Upper lobe of right lung (tissue), 1 donor: ENCODE results near the gene SUMO1. TPM values are rescaled to one million over a fixed set of nuclear protein-coding genes. Genes with fewer than 3 reads are reported as not detected.

Experiments used
- ATAC-seq: fragments of 200-7000 bp; cut with Tn5 transposase; one replicate; pipeline ENCODE4 v1.9.1; 2020; ENCODE audit warnings: mild to moderate bottlenecking, moderate library complexity
- DNase-seq: peaks from one replicate; pipeline ENCODE4 v3.0.0-alpha.2; 2020
- H3K27ac ChIP-seq: fragments of 200-600 bp; one replicate; pipeline ENCODE4 v1.8.0; 2022
- H3K27me3 ChIP-seq: fragments of 200-600 bp; one replicate; pipeline ENCODE4 v1.8.0; 2022; ENCODE audit warnings: mild to moderate bottlenecking
- H3K36me3 ChIP-seq: fragments of 200-600 bp; one replicate; pipeline ENCODE4 v1.8.0; 2022
- H3K4me1 ChIP-seq: fragments of 200-600 bp; one replicate; pipeline ENCODE4 v1.8.0; 2022
- H3K4me3 ChIP-seq: fragments of 200-600 bp; one replicate; pipeline ENCODE4 v1.8.0; 2022; ENCODE audit warnings: mild to moderate bottlenecking
- H3K9me3 ChIP-seq: fragments of 200-600 bp; one replicate; pipeline ENCODE4 v1.8.0; 2022
- CTCF ChIP-seq: fragments of 200-600 bp; IDR thresholded peaks from one replicate; pipeline ENCODE4 v1.8.0; 2022; ENCODE audit warnings: antibody characterized with exemption
- intact Hi-C: fragments of 100-400 bp; cut with DNase I; formaldehyde crosslinking; loops from one replicate; pipeline ENCODE4 v1.11.0; 2022
- total RNA-seq: library from RNA; stranded (reverse); fragmentation: NEBNext Ultra II Directional; extraction: Animal tissue kit (Norgen Biotek cat#: 25700); gene quantifications from one replicate; pipeline ENCODE4 v1.2.1, GENCODE V29; 2021
- donor health status: DM: no; HTN: yes; CAD: no; lungs with severe emphysema.

Gene SUMO1
- total RNA-seq, 1 donor from 2014 or later, result 75.6 TPM

DNA sequence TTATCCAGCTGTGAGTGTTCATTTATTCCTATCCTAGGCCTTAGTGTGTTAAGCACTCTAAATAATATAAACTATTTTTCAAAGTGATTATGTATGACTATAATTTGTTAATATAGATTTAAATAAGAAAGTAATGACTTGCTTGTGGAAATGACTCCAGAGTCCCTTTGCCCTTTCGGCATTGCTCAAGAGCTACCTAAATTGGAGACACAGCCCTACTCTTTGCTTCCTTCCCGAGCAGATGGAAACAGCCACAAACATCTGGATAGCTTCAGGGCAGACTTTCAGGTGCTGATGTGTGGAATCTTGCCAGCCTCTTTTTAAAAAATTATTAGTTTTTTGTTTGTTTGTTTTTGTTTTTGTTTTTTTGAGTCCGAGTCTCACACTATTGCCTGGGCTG, 44.0 kb downstream of the SUMO1 start:
- H3K9me3 ChIP-seq, result no peaks in the 10 kb centered on the region
- no peak overlapping the region for H3K4me3 ChIP-seq
- ATAC-seq (no peak), DNase-seq (no peak)
- H3K36me3 ChIP-seq, result no peaks in the 10 kb centered on the region
- no peak for TF ChIP-seq CTCF
- H3K27me3 ChIP-seq, result no peaks in the 10 kb centered on the region
- H3K27ac ChIP-seq, result no peak overlapping the region
- no peaks in the 10 kb centered on the region for H3K4me1 ChIP-seq
- intact Hi-C loops, result no loop called here

DNA sequence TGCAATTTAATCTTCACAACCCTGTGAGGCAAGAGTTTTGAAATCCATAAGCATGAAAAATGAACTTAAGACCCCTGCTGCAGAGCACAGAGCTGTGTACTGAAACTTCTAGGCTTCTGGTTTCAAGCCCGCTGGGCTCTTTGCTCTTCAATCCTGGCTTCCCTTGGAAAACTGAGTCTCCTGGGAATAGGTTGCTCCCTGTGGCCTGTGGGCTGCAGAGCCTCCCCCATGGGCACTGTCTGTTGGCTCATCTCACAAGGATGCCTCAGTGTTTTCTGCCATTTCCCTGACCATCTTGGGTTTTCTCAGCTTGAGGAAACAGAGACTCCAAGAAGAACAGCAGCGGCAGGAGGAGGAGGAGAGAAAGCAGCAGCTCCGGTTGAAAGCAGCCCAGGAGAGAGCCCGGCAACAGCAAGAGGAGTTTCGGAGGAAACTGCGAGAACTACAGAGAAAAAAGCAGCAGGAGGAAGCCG, 44.5 kb downstream of the SUMO1 start:
- Histone ChIP-seq H3K27me3 (no peaks in the 10 kb centered on the region), H3K4me3 (no peak overlapping the region)
- no peak for TF ChIP-seq CTCF

GRCh38 chr2:202193305-202193704, 45.1 kb downstream of the SUMO1 start:
- Histone ChIP-seq H3K4me3 (no peak overlapping the region), H3K9me3 (no peaks in the 10 kb centered on the region), H3K27me3 (no peaks in the 10 kb centered on the region), H3K36me3 (no peaks in the 10 kb centered on the region), H3K4me1 (no peaks in the 10 kb centered on the region), H3K27ac (no peak overlapping the region)
- DNase-seq (no peak), ATAC-seq (no peak)
- intact Hi-C loops, result no loop called here
- TF ChIP-seq CTCF, result no peak

More for the DNA sequence above, 44.5 kb downstream of the SUMO1 start:
- no peaks in the 10 kb centered on the region for H3K9me3 ChIP-seq
- DNase-seq, result no peak
- intact Hi-C loops, result no loop called here
- H3K36me3 ChIP-seq, result no peaks in the 10 kb centered on the region
- H3K4me1 ChIP-seq, result no peaks in the 10 kb centered on the region
- ATAC-seq, result no peak
- no peak overlapping the region for H3K27ac ChIP-seq

- no peaks in the 10 kb centered on the region for H3K36me3 ChIP-seq
- intact Hi-C loops, result no loop called here
- no peaks in the 10 kb centered on the region for H3K27me3 ChIP-seq
- no peaks in the 10 kb centered on the region for H3K9me3 ChIP-seq
- no peaks in the 10 kb centered on the region for H3K4me1 ChIP-seq
- no peak for TF ChIP-seq CTCF
- H3K4me3 ChIP-seq, result no peak overlapping the region
- no peak for ATAC-seq
- no peak overlapping the region for H3K27ac ChIP-seq
- DNase-seq, result no peak
Measured at GRCh38 chr2:202187570-202187969, 50.8 kb downstream of the SUMO1 start.

GRCh38 chr2:202186641-202187202, 51.7 kb downstream of the SUMO1 start:
- DNase-seq (no peak), ATAC-seq (no peak)
- intact Hi-C loops, result no loop called here

More at GRCh38 chr2:202186641-202187202, 51.7 kb downstream of the SUMO1 start:
- no peaks in the 10 kb centered on the region for H3K9me3 ChIP-seq
- no peaks in the 10 kb centered on the region for H3K4me1 ChIP-seq
- no peak overlapping the region for H3K27ac ChIP-seq
- TF ChIP-seq CTCF, result no peak
- no peak overlapping the region for H3K4me3 ChIP-seq
- H3K36me3 ChIP-seq, result no peaks in the 10 kb centered on the region
- no peaks in the 10 kb centered on the region for H3K27me3 ChIP-seq
